A549 (cell line): ENCODE measurements around the gene KCNK2.

ENCODE experiments used
- CTCF ChIP-seq: fragments of >200 bp; sonication (Bioruptor Twin); formaldehyde crosslinking; IDR thresholded peaks from 3 replicates; pipeline ENCODE4 v1.5.1; 2016
- EHF ChIP-seq: fragments of 250-450 bp; sonication (Bioruptor Pico); IDR thresholded peaks from 2 replicates; pipeline ENCODE4 v1.5.0; 2020; ENCODE audit warnings: mild to moderate bottlenecking
- EP300 ChIP-seq, 2 experiments: fragments of >200 bp; sonication (Bioruptor Twin); formaldehyde crosslinking; IDR thresholded peaks; 2 replicates in 1 of 2; 3 replicates in 1 of 2; pipeline ENCODE4 v1.6.1; 2016 to 2017
- KDM1A ChIP-seq: fragments of 200-600 bp; sonication (generic); IDR thresholded peaks from 2 replicates; pipeline ENCODE4 v1.6.1; 2016; ENCODE audit warnings: low read depth, mild to moderate bottlenecking
- MAZ ChIP-seq: fragments of 150-350 bp; IDR thresholded peaks from 2 replicates; pipeline ENCODE4 v1.6.1; 2014; ENCODE audit warnings: antibody characterized with exemption, low read depth, low read length, borderline replicate concordance
- PHF8 ChIP-seq: fragments of 200-600 bp; sonication (generic); IDR thresholded peaks from 2 replicates; pipeline ENCODE4 v1.6.1; 2016; ENCODE audit warnings: low read depth, mild to moderate bottlenecking, antibody characterized with exemption, moderate library complexity, borderline replicate concordance
- POLR2A ChIP-seq: IDR thresholded peaks from 2 replicates; pipeline ENCODE4 v1.6.1; 2012; ENCODE audit warnings: mild to moderate bottlenecking, low read length
- RAD21 ChIP-seq, 2 experiments: fragments of >200 bp in 1 of 2; sonication (Bioruptor Twin) in 1 of 2; formaldehyde crosslinking in 1 of 2; IDR thresholded peaks in 1 of 2; conservative IDR thresholded peaks in 1 of 2; 2 replicates in 1 of 2; 3 replicates in 1 of 2; pipeline ENCODE4 v1.6.1; 2012 to 2018; ENCODE audit warnings: inconsistent platforms in 1 of 2
- RARB ChIP-seq: fragments of 250-450 bp; sonication (Bioruptor Pico); IDR thresholded peaks from 2 replicates; pipeline ENCODE4 v1.8.0; 2021; ENCODE audit warnings: mild to moderate bottlenecking, moderate library complexity
- REST ChIP-seq: fragments of 200-600 bp; sonication (generic); IDR thresholded peaks from 2 replicates; pipeline ENCODE4 v1.6.1; 2016; ENCODE audit warnings: antibody characterized with exemption, mild to moderate bottlenecking, moderate library complexity
- SREBF2 ChIP-seq: fragments of 450-650 bp; IDR thresholded peaks from 2 replicates; pipeline ENCODE4 v1.6.1; 2014; ENCODE audit warnings: mild to moderate bottlenecking, moderate library complexity
- ZFP36 ChIP-seq: fragments of 450-650 bp; IDR thresholded peaks from 2 replicates; pipeline ENCODE4 v1.6.1; 2014; ENCODE audit warnings: borderline replicate concordance; ENCODE audit not compliant: partially characterized antibody
- TF ChIP-seq, protein P1 (sequence below): fragments of 450-650 bp; IDR thresholded peaks from 2 replicates; pipeline ENCODE4 v1.6.1; 2014; ENCODE audit warnings: antibody characterized with exemption

DNA sequence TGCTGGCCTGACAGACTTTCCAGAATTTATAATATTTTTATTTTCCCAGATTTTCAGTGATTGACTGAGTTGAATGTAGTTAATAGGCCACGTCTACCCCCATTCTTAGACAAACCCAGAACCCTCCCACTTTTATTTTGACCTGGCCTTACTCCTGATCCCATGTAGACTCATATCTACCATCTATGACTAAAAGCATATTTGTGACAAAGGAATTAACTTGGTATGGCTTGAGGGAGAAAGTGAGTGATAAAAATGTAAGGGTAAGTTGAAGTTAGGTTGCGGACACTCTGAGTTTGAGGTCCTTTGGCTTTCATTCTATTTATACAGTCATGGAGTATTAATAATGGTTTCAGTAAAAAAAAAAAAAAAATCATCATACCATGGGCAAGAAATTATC, 168.4 kb downstream of the KCNK2 start:
- TF ChIP-seq PHF8 (no peak), RAD21 (conservative IDR thresholded peaks at IDR 0.05 in 1 of 2, IDR thresholded peaks at IDR 0.05 in 1 of 2) (no peak), EHF (no peak), CTCF (no peak), REST (no peak), POLR2A (no peak), EP300 (IDR thresholded peaks at IDR 0.05) (no peak), KDM1A (no peak), ZFP36 (no peak), SREBF2 (no peak), RARB (CRISPR knock-in tag) (no peak), MAZ (no peak)
- TF ChIP-seq, protein P1, sequence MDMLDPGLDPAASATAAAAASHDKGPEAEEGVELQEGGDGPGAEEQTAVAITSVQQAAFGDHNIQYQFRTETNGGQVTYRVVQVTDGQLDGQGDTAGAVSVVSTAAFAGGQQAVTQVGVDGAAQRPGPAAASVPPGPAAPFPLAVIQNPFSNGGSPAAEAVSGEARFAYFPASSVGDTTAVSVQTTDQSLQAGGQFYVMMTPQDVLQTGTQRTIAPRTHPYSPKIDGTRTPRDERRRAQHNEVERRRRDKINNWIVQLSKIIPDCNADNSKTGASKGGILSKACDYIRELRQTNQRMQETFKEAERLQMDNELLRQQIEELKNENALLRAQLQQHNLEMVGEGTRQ, result no peak
